ENCODE measurements around the gene DZIP1. TPM values are rescaled to one million over a fixed set of nuclear protein-coding genes. Genes with fewer than 3 reads are reported as not detected.
A peak's percentile ranks its signal among the peaks of the same experiment; 100 is the strongest.

The DZIP1 gene
- total RNA-seq, 1 experiment from 2014 or later = 33.6 TPM

- Histone ChIP-seq H3K4me1 (ENCODE audit: insufficient read depth, low read length) (no peaks in the 10 kb centered on the region), H3K23ac (ENCODE audit: insufficient read length, low read depth, low read length) (no peak overlapping the region), H3K9me3 (ENCODE audit: control insufficient read depth, low read depth, low read length) (no peaks in the 10 kb centered on the region), H3K23me2 (ENCODE audit: insufficient read length, low read depth, low read length, poor library complexity, severe bottlenecking) (peaks cover 14% of the 10 kb centered on the region), H3K9ac (ENCODE audit: extremely low read depth, insufficient read length, low read length) (no peak overlapping the region), H3K14ac (ENCODE audit: insufficient read depth, low read length) (no peak overlapping the region), H2BK5ac (ENCODE audit: insufficient read length, low read length) (no peak overlapping the region), H2AFZ (ENCODE audit: low read length) (no peak overlapping the region), H2BK20ac (ENCODE audit: low read depth, low read length, poor library complexity, severe bottlenecking) (no peak overlapping the region), H3K79me1 (ENCODE audit: insufficient read depth, low read depth, low read length, poor library complexity, severe bottlenecking) (no peaks in the 10 kb centered on the region), H3K4me2 (ENCODE audit: insufficient read depth, insufficient read length, low read length) (no peak overlapping the region), H3K27ac (ENCODE audit: insufficient read length, low read depth, low read length) (no peak overlapping the region), H2BK15ac (ENCODE audit: low read depth, low read length) (no peak overlapping the region), H4K5ac (ENCODE audit: insufficient read length, low read depth, low read length) (no peak overlapping the region), H4K8ac (replicated peaks; ENCODE audit: insufficient read length, low read depth, low read length) (no peak overlapping the region), H3K79me2 (ENCODE audit: insufficient read depth, low read length) (no peaks in the 10 kb centered on the region), H3T11ph (ENCODE audit: low read length) (no peak overlapping the region), H2AK5ac (ENCODE audit: insufficient read length, low read length) (no peak overlapping the region), H3K18ac (ENCODE audit: insufficient read length, low read depth, low read length) (no peak overlapping the region), H2BK120ac (ENCODE audit: low read depth, low read length, poor library complexity, severe bottlenecking) (no peak overlapping the region), H3K4ac (ENCODE audit: low read depth, low read length) (no peak overlapping the region), H4K20me1 (ENCODE audit: control insufficient read depth, insufficient read depth, insufficient read length) (no peaks in the 10 kb centered on the region), H3K27me3 (ENCODE audit: insufficient read depth, low read length) (no peaks in the 10 kb centered on the region), H4K91ac (ENCODE audit: insufficient read length, low read depth, low read length) (no peak overlapping the region), H2BK12ac (ENCODE audit: insufficient read length, low read depth, low read length) (no peak overlapping the region), H3K56ac (ENCODE audit: insufficient read length, low read depth, low read length) (no peak overlapping the region)
- no CpG with 5 or more reads among the region's 4 CpGs for WGBS (ENCODE audit: extremely low coverage, insufficient read length, low lambda C conversion rate)
- Mint-ChIP-seq H3K27me3 (ENCODE audit: low read depth) (no peaks in the 10 kb centered on the region), H3K9me3 (no peaks in the 10 kb centered on the region; a peak in 1 of 5 replicates), H3K27ac (no peak overlapping the region), H3K4me1 (peaks cover 30 to 34% of the 10 kb centered on the region in 2 experiments), H3K36me3 (ENCODE audit: insufficient read depth in 1 of 3, low read depth in 3 of 3) (peaks cover 0 to 3% (median 0%) of the 10 kb centered on the region in 3 experiments; a peak in 2 of 7 replicates), H3K4me3 (peak overlapping the region; percentile 91 to 95; a peak in 3 of 5 replicates)
- TF ChIP-seq CTCF (conservative IDR thresholded peaks at IDR 0.05) = no peak
- DNase-seq = no peak
Observed at GRCh38 chr13:95678967-95679366, 34.5 kb upstream of the DZIP1 start.
